ENCODE data around the gene TULP4.

- TF ChIP-seq CTCF (IDR thresholded peaks at IDR 0.05) (no peak), POLR2A (IDR thresholded peaks at IDR 0.05) (no peak)
Observed at GRCh38 chr6:158496700-158497099, 184.4 kb downstream of the TULP4 start.

All from uterus (tissue), 2 donors.